SH-SY5Y (cell line): Measurements from ENCODE around the gene MBNL1.

Source experiments
- GATA2 ChIP-seq: IDR thresholded peaks from 2 replicates; pipeline ENCODE4 v1.6.1; 2011; ENCODE audit warnings: mild to moderate bottlenecking, low read depth, low read length
- GATA3 ChIP-seq: IDR thresholded peaks from 2 replicates; pipeline ENCODE4 v1.6.1; 2011; ENCODE audit warnings: low read depth, mild to moderate bottlenecking, low read length, moderate library complexity

DNA sequence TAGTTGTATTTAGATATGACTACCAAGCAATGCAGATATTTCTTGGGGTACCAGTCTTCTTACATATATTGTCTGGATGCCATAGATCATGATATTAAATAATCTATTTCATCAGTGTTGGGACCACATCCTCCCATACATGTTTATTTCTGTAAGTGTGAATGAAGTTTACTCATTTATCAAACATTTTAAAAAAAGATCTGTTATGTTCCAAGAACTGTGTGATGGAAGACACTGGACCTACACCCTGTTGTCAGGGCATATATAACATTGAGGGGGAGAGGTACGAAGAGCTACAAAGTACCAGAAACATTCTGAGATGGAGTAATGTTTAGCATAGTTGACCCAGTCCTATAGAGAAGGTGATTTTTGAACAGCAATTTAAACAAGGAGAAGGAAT, 26.6 kb downstream of the MBNL1 start:
- TF ChIP-seq GATA2 (no peak), GATA3 (no peak)
